Sigmoid colon (tissue), 4 donors: ENCODE data around the gene ACTN2.

Experiments
- EP300 ChIP-seq, 4 donors: sonication (generic); formaldehyde crosslinking; IDR thresholded peaks; one replicate each; pipeline ENCODE4 v1.6.1; 2017; ENCODE audit warnings: antibody characterized with exemption in 4 of 4
- POLR2A ChIP-seq, 2 donors: fragments of 450-650 bp; IDR thresholded peaks; one replicate each; pipeline ENCODE4 v1.6.1; 2016; ENCODE audit warnings: antibody characterized with exemption in 2 of 2, mild to moderate bottlenecking in 2 of 2, moderate library complexity in 2 of 2
- POLR2AphosphoS5 ChIP-seq, 4 donors: sonication (generic); formaldehyde crosslinking; IDR thresholded peaks; one replicate each; pipeline ENCODE4 v1.6.1; 2017; ENCODE audit warnings: antibody characterized with exemption in 4 of 4
- TF ChIP-seq, protein P1 (sequence below), 4 experiments: fragments of 450-650 bp in 3 of 4; fragments of 200-600 bp in 1 of 4; IDR thresholded peaks; one replicate each; pipeline ENCODE4 v1.5.1; 2016 to 2019; ENCODE audit warnings: antibody characterized with exemption in 4 of 4, mild to moderate bottlenecking in 3 of 4, moderate library complexity in 2 of 4

DNA sequence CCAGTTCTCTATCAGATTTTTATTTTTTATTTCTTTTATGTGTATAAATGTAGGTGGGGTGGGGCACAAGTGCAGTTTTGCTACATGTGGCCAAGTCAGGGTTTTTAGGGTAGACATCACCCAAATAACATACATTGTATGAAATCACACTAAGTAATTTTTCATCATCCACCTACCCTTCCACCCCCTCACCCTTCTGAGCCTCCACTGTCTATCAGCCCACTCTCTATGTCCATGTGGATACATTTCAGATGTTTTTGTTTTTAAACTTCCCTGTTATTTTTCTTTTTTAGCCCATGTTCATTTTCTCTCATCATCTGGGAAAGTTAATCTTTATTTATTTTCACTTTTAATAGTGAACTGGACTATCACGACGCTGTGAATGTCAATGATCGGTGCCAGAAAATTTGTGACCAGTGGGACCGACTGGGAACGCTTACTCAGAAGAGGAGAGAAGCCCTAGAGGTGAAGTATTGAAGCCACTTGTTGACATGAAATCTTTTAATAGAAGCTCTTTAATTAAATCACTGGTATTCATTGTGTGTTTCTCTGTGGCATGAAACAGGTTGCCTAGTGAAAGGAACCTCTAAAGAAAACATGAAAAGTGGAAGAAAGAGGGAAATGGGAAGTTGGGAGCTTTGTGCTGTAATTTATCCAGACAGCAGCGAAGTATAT is 61.1 kb downstream of the ACTN2 start:
- TF ChIP-seq POLR2AphosphoS5 (IDR thresholded peaks at IDR 0.05): no peak
- TF ChIP-seq, protein P1, sequence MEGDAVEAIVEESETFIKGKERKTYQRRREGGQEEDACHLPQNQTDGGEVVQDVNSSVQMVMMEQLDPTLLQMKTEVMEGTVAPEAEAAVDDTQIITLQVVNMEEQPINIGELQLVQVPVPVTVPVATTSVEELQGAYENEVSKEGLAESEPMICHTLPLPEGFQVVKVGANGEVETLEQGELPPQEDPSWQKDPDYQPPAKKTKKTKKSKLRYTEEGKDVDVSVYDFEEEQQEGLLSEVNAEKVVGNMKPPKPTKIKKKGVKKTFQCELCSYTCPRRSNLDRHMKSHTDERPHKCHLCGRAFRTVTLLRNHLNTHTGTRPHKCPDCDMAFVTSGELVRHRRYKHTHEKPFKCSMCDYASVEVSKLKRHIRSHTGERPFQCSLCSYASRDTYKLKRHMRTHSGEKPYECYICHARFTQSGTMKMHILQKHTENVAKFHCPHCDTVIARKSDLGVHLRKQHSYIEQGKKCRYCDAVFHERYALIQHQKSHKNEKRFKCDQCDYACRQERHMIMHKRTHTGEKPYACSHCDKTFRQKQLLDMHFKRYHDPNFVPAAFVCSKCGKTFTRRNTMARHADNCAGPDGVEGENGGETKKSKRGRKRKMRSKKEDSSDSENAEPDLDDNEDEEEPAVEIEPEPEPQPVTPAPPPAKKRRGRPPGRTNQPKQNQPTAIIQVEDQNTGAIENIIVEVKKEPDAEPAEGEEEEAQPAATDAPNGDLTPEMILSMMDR (IDR thresholded peaks at IDR 0.05): no peak
- TF ChIP-seq POLR2A (IDR thresholded peaks at IDR 0.05): no peak
- no peak for TF ChIP-seq EP300 (IDR thresholded peaks at IDR 0.05)
